Measurements from ENCODE around the gene BAZ2A. TPM values are rescaled to one million over a fixed set of nuclear protein-coding genes. Genes with fewer than 3 reads are reported as not detected.

BAZ2A gene
- polyA plus RNA-seq, 3 donors: 8.9 to 86.0 (median 21.1) TPM

- no peak overlapping the region for H3K4me3 Mint-ChIP-seq
- no peaks in the 10 kb centered on the region for H4K20me1 ChIP-seq (ENCODE audit: insufficient read depth, low read length)
- no peak overlapping the region for H3K4me2 ChIP-seq (replicated peaks; ENCODE audit: extremely low read depth, low read length, poor library complexity, severe bottlenecking)
- no peak overlapping the region for H3K4me3 ChIP-seq (replicated peaks in 1 of 3; ENCODE audit: low read depth in 2 of 3, low read length in 3 of 3)
- H3K4me1 Mint-ChIP-seq: peaks cover 3% of the 10 kb centered on the region
- no peaks in the 10 kb centered on the region for H3K9me3 ChIP-seq (replicated peaks in 1 of 2; ENCODE audit: control insufficient read depth in 1 of 2, insufficient read depth in 1 of 2, low read length in 2 of 2)
- no peaks in the 10 kb centered on the region for H3K36me3 ChIP-seq (replicated peaks in 1 of 2; ENCODE audit: control insufficient read depth in 1 of 2, insufficient read depth in 2 of 2, low read length in 2 of 2)
- H3K4me1 ChIP-seq (ENCODE audit: control insufficient read depth in 1 of 2, insufficient read depth in 2 of 2, low read length in 2 of 2): no peaks in the 10 kb centered on the region
- no peak overlapping the region for H3K27ac Mint-ChIP-seq
- intact Hi-C loops (cut with micrococcal nuclease): no loop called here
- no peaks in the 10 kb centered on the region for H3K27me3 ChIP-seq (ENCODE audit: control insufficient read depth in 2 of 2, insufficient read depth in 2 of 2, low read length in 2 of 2)
- no peaks in the 10 kb centered on the region for H3K9me3 Mint-ChIP-seq
- TF ChIP-seq CTCF (IDR thresholded peaks at IDR 0.05): no peak
- H3K27me3 Mint-ChIP-seq (ENCODE audit: low read depth in 3 of 3): peaks cover 0 to 3% (median 0%) of the 10 kb centered on the region in 3 donors
- no peak for DNase-seq
- H3K79me2 ChIP-seq (ENCODE audit: insufficient read depth, low read length): no peaks in the 10 kb centered on the region
- no peak overlapping the region for H3K27ac ChIP-seq (ENCODE audit: low read depth in 1 of 2, low read length in 2 of 2)
- WGBS (ENCODE audit: insufficient coverage): 100% methylated on average over 3 of the region's 5 CpGs
- peaks cover 5 to 10% of the 10 kb centered on the region in 2 donors for H3K36me3 Mint-ChIP-seq
- H3K9ac ChIP-seq (ENCODE audit: insufficient read depth, low read length, poor library complexity, severe bottlenecking): no peak overlapping the region
- no peak overlapping the region for H2AFZ ChIP-seq (ENCODE audit: insufficient read depth, low read depth, low read length, poor library complexity, severe bottlenecking)
Measured at GRCh38 chr12:56546680-56547079, 83.4 kb downstream of the BAZ2A start.

Small RNA genes lying within 50 kb of the gene (small RNA-seq; reads per million reads assigned to genes)
- not detected for gene RN7SL809P (ENCODE audit: insufficient read length, low read depth)
- not detected for gene RNU6-343P (ENCODE audit: insufficient read length, low read depth)
- 59,193 reads per million, percentile 100 among the genes with 10 or more reads in this experiment for gene SNORD59A (ENCODE audit: insufficient read length, low read depth)

Other genes with a start within 250 kb of the BAZ2A start
- gene TIMELESS, start 180.9 kb downstream of the BAZ2A start, polyA plus RNA-seq: 1 to 10 TPM; 1.5 to 2.3 (median 1.5) TPM
- gene MIP, start 175.7 kb downstream of the BAZ2A start, polyA plus RNA-seq: not detected
- gene SPRYD4, start 161.7 kb downstream of the BAZ2A start, polyA plus RNA-seq: 1 to 10 TPM; 1.3 to 2.1 (median 1.4) TPM
- gene GLS2, start 142.2 kb downstream of the BAZ2A start, polyA plus RNA-seq: under 1 TPM in 1 of 3 donors, not detected in 2; 0.04 TPM
- gene RBMS2, start 108.5 kb downstream of the BAZ2A start, polyA plus RNA-seq: 1 to 10 TPM; 5.1 to 8.2 (median 6.5) TPM
- gene ATP5F1B, start 15.7 kb upstream of the BAZ2A start, polyA plus RNA-seq: 1,000 to 10,000 TPM in 2 of 3 donors, 100 to 1,000 TPM in 1; 554 to 1,093 (median 1,038) TPM
- 100 to 1,000 TPM in 2 of 3 donors, 10 to 100 TPM in 1; 46.1 to 232 (median 187) TPM for gene PTGES3, start 58.0 kb upstream of the BAZ2A start, polyA plus RNA-seq
- gene NACA, start 95.0 kb upstream of the BAZ2A start, polyA plus RNA-seq: 1,000 to 10,000 TPM in 1 of 3 donors, 100 to 1,000 TPM in 2; 797 to 1,102 (median 937) TPM
- gene PRIM1, start 122.0 kb upstream of the BAZ2A start, polyA plus RNA-seq: 1 to 10 TPM; 3.6 to 6.3 (median 5.6) TPM
- gene HSD17B6, start 133.0 kb upstream of the BAZ2A start, polyA plus RNA-seq: under 1 TPM in 1 of 3 donors, not detected in 2; 0.12 TPM

Measured in CD14-positive monocyte (primary cell).